OCI-LY1 (cell line): ENCODE data around the gene SPATA13.

Source experiments
- H2AFZ ChIP-seq: fragments of 200-600 bp; sonication (generic), shearing (Covaris generic); 2 replicates; pipeline ENCODE4 v1.6.0; 2014; ENCODE audit warnings: antibody characterized with exemption, mild to moderate bottlenecking, low read length
- H3F3A ChIP-seq: fragments of 200-600 bp; sonication (generic), shearing (Covaris generic); 2 replicates; pipeline ENCODE4 v1.6.0; 2014; ENCODE audit warnings: mild to moderate bottlenecking, antibody characterized with exemption, low read length, moderate library complexity; ENCODE audit not compliant: insufficient read depth
- H3K27ac ChIP-seq: fragments of 200-600 bp; sonication (generic); 2 replicates; pipeline ENCODE4 v1.5.1; 2014; ENCODE audit warnings: low read length, mixed run types, mild to moderate bottlenecking, low read depth; ENCODE audit not compliant: poor library complexity, severe bottlenecking
- H3K27me3 ChIP-seq: fragments of 200-600 bp; sonication (generic); 2 replicates; pipeline ENCODE4 v1.6.0; 2014; ENCODE audit warnings: antibody characterized with exemption, mild to moderate bottlenecking, low read length, moderate library complexity; ENCODE audit not compliant: insufficient read depth
- H3K36me3 ChIP-seq: fragments of 200-600 bp; sonication (generic); 2 replicates; pipeline ENCODE4 v1.6.1; 2014; ENCODE audit warnings: mild to moderate bottlenecking, antibody characterized with exemption, low read length, moderate library complexity, mixed read lengths; ENCODE audit not compliant: insufficient read depth
- H3K4me1 ChIP-seq: fragments of 200-600 bp; sonication (generic); 2 replicates; pipeline ENCODE4 v1.5.1; 2014; ENCODE audit warnings: mild to moderate bottlenecking, low read length, moderate library complexity; ENCODE audit not compliant: insufficient read depth, severe bottlenecking
- H3K4me2 ChIP-seq: fragments of 200-600 bp; sonication (generic), shearing (Covaris generic); 2 replicates; pipeline ENCODE4 v1.6.1; 2014; ENCODE audit warnings: low read length
- H3K4me3 ChIP-seq: fragments of 200-600 bp; sonication (generic); 2 replicates; pipeline ENCODE4 v1.5.1; 2014; ENCODE audit warnings: low read length, low read depth, mild to moderate bottlenecking, mixed read lengths; ENCODE audit not compliant: poor library complexity, severe bottlenecking
- H3K79me2 ChIP-seq: fragments of 200-600 bp; shearing (Covaris generic); 2 replicates; pipeline ENCODE4 v1.6.1; 2016; ENCODE audit warnings: mixed run types, low read length, mixed read lengths; ENCODE audit not compliant: insufficient read depth
- H3K9ac ChIP-seq: fragments of 200-600 bp; sonication (generic), shearing (Covaris generic); 2 replicates; pipeline ENCODE4 v1.6.1; 2014; ENCODE audit warnings: mild to moderate bottlenecking, low read length, mixed read lengths
- H3K9me2 ChIP-seq: fragments of 200-600 bp; sonication (generic), shearing (Covaris generic); 2 replicates; pipeline ENCODE4 v1.6.1; 2014; ENCODE audit warnings: low read depth, mild to moderate bottlenecking, low read length, mixed read lengths
- H3K9me3 ChIP-seq: fragments of 200-600 bp; shearing (Covaris generic); 2 replicates; pipeline ENCODE4 v1.6.1; 2014; ENCODE audit warnings: low read length, mixed read lengths
- H4K20me1 ChIP-seq: fragments of 200-600 bp; sonication (generic), shearing (Covaris generic); 2 replicates; pipeline ENCODE4 v1.6.0; 2016; ENCODE audit warnings: mild to moderate bottlenecking, low read length; ENCODE audit not compliant: insufficient read depth
- EZH2 ChIP-seq: fragments of 200-600 bp; sonication (generic), shearing (Covaris generic); IDR thresholded peaks from 2 replicates; pipeline ENCODE4 v1.8.0; 2017; ENCODE audit warnings: borderline replicate concordance, mixed run types, mild to moderate bottlenecking, antibody characterized with exemption, low read length, moderate library complexity, mixed read lengths
- TF ChIP-seq, protein P1 (sequence below): fragments of 200-600 bp; sonication (generic), shearing (Covaris generic); IDR thresholded peaks from 2 replicates; pipeline ENCODE4 v1.5.1; 2017; ENCODE audit warnings: mild to moderate bottlenecking, antibody characterized with exemption, low read length, moderate library complexity, mixed read lengths

SPATA13 gene

DNA sequence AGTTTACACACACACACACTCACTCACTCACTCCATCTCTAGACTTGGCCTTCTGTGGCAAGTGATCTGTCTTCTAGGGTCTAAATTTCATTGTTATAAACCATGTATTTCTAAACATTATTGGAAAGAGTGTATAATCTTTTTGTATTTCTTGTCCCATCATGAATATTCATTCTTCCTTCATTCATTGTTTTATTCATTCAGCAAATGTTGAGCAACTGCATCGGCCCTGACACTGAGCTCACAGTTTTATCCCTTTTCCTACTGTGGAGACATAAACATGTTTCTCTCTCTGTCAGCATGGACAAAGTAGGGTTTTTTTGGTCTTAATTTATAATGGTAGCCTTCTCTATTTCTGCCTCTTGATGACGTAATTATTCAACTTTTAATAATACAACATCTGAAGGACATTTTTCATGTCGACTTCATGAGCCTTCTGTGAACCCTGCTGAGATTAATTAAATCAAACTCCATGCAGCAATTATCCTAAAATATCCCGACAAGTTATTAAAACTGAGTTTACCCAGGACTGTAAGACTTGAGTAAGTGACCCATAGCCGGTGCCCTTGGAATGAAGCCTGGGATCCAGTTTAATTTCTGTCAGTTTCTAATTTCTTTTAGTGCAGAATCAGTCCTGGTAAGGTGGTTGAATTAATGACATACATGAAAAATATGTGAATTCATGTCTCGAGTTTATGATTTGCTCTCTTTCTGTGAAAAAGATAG lies 7.3 kb downstream of the SPATA13 start:
- H4K20me1 ChIP-seq = no peaks in the 10 kb centered on the region
- H3K4me3 ChIP-seq = no peak overlapping the region
- no peaks in the 10 kb centered on the region for H3K4me1 ChIP-seq
- no peaks in the 10 kb centered on the region for H3K79me2 ChIP-seq
- H3K9me2 ChIP-seq = no peaks in the 10 kb centered on the region
- H2AFZ ChIP-seq = no peak overlapping the region
- no peaks in the 10 kb centered on the region for H3F3A ChIP-seq
- no peak for TF ChIP-seq EZH2
- TF ChIP-seq, protein P1, sequence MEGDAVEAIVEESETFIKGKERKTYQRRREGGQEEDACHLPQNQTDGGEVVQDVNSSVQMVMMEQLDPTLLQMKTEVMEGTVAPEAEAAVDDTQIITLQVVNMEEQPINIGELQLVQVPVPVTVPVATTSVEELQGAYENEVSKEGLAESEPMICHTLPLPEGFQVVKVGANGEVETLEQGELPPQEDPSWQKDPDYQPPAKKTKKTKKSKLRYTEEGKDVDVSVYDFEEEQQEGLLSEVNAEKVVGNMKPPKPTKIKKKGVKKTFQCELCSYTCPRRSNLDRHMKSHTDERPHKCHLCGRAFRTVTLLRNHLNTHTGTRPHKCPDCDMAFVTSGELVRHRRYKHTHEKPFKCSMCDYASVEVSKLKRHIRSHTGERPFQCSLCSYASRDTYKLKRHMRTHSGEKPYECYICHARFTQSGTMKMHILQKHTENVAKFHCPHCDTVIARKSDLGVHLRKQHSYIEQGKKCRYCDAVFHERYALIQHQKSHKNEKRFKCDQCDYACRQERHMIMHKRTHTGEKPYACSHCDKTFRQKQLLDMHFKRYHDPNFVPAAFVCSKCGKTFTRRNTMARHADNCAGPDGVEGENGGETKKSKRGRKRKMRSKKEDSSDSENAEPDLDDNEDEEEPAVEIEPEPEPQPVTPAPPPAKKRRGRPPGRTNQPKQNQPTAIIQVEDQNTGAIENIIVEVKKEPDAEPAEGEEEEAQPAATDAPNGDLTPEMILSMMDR = no peak
- no peak overlapping the region for H3K27ac ChIP-seq
- no peak overlapping the region for H3K4me2 ChIP-seq
- H3K27me3 ChIP-seq = no peaks in the 10 kb centered on the region
- no peaks in the 10 kb centered on the region for H3K36me3 ChIP-seq
- H3K9ac ChIP-seq = no peak overlapping the region
- no peaks in the 10 kb centered on the region for H3K9me3 ChIP-seq

DNA sequence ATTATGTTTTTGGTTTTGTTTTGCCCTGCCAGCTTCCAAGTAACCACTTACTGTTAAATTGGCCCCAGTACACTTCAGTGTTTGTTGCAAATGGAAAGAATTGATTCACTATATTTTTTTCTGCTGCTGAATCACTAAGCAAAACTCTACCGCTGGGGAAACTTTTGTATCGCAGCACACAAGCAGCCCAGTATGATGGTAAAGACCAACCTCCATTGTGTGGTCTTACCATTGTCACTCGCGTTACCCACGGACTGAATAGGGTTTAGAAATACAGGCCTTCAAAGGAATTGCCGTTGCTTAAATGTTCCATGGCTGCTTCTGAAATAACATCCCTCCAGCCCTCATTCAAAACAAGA lies 7.9 kb downstream of the SPATA13 start:
- H3K79me2 ChIP-seq = no peaks in the 10 kb centered on the region
- no peaks in the 10 kb centered on the region for H3K4me1 ChIP-seq
- no peak overlapping the region for H3K27ac ChIP-seq
- no peaks in the 10 kb centered on the region for H3K36me3 ChIP-seq
- H3F3A ChIP-seq = no peaks in the 10 kb centered on the region
- no peaks in the 10 kb centered on the region for H4K20me1 ChIP-seq
- H3K9ac ChIP-seq = no peak overlapping the region
- no peak overlapping the region for H3K4me2 ChIP-seq
- H3K9me2 ChIP-seq = no peaks in the 10 kb centered on the region
- no peaks in the 10 kb centered on the region for H3K9me3 ChIP-seq
- no peaks in the 10 kb centered on the region for H3K27me3 ChIP-seq
- TF ChIP-seq EZH2 = no peak
- TF ChIP-seq, protein P1 = no peak
- H2AFZ ChIP-seq = no peak overlapping the region
- H3K4me3 ChIP-seq = no peak overlapping the region

DNA sequence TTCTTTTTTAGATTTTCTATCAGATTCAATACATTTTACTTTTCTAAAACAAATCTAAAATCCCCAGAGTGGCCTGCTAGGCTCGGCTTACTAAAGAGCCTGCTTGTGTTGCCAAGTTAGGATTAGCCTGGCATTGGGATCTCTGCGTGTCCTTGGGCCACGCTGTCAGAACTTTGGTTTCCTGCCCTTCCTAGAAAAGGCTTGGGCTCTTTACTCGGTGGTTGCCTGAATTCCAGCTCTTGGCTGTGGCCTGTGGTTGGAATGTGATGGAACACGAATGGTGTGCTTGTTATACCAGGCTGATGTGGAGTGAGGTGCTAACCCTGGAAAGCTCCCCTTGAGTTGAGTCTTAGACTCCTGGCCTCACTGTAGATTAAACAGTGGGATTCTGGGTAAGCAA lies 8.5 kb downstream of the SPATA13 start:
- H3K9me2 ChIP-seq = no peaks in the 10 kb centered on the region
- no peak overlapping the region for H3K9ac ChIP-seq
- no peak overlapping the region for H3K4me3 ChIP-seq
- no peaks in the 10 kb centered on the region for H3K9me3 ChIP-seq
- no peak overlapping the region for H3K4me2 ChIP-seq
- no peaks in the 10 kb centered on the region for H3K79me2 ChIP-seq
- H3F3A ChIP-seq = no peaks in the 10 kb centered on the region
- H3K4me1 ChIP-seq = no peaks in the 10 kb centered on the region
- no peaks in the 10 kb centered on the region for H4K20me1 ChIP-seq
- H3K36me3 ChIP-seq = no peaks in the 10 kb centered on the region
- H3K27me3 ChIP-seq = no peaks in the 10 kb centered on the region
- no peak overlapping the region for H2AFZ ChIP-seq
- TF ChIP-seq, protein P1 = no peak
- H3K27ac ChIP-seq = no peak overlapping the region
